Medulla oblongata (tissue), 1 donor: Measurements from ENCODE around the gene HNF4A.

Experiments
- DNase-seq: peaks from one replicate; pipeline ENCODE4 v3.0.0-alpha.2; 2015; ENCODE audit errors: extremely low spot score

The HNF4A gene

DNA sequence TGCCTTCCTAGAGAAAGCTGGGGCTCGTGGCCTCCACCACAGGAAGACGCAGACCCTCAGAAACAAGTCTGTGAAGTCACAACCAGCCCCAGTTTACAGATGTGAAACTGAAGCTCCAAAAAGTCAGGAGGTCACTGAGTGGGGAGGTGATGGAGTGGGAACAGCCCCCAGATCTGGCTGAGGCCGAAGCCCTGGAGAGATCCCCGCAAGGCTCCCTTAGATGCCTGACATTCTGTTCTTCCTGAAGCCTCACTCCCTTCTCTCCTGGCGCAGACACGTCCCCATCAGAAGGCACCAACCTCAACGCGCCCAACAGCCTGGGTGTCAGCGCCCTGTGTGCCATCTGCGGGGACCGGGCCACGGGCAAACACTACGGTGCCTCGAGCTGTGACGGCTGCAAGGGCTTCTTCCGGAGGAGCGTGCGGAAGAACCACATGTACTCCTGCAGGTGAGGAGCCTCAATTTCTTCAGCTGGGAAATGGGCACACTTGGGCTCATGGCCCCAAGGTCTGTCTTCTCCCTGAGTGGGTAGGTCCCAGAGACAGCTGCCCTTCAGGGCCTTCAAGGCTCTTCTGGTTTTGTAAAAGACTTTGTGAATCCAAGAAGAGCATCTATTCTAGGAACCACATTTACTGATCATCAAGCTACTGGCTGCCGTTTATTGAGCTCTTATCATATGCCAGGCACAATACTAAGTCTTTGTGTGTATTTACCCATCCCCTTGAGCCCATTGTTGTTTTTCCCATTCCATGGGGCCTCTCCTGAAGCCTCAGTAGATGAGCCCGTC is 50.5 kb downstream of the HNF4A start:
- DNase-seq = no peak

DNA sequence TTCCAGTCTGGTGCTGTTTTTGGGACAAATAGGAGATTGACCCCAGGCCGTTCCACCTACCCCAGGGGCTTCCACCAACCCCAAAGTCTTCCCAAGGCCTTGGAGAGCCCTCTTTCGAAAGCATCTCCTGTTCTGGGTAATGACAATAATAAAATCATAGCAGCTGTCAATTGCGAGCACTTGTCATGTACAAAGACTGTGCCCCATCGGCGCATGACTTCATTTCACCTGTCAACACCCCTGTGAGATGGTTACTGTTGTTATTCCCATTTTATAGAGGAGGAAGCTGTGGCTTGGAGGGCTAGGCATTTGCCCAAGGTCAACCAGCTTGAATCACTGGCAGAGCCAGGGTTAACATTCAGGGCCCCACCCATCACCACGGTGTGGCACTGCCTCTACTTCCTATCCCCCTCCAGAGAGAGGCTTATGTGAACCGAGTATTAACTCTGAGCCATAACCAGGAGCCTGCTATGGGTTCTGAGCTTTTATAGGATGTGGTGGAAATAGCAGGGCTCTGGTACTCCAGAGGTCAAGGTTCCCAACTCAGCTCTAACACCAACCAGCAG is 51.2 kb downstream of the HNF4A start:
- no peak for DNase-seq

DNA sequence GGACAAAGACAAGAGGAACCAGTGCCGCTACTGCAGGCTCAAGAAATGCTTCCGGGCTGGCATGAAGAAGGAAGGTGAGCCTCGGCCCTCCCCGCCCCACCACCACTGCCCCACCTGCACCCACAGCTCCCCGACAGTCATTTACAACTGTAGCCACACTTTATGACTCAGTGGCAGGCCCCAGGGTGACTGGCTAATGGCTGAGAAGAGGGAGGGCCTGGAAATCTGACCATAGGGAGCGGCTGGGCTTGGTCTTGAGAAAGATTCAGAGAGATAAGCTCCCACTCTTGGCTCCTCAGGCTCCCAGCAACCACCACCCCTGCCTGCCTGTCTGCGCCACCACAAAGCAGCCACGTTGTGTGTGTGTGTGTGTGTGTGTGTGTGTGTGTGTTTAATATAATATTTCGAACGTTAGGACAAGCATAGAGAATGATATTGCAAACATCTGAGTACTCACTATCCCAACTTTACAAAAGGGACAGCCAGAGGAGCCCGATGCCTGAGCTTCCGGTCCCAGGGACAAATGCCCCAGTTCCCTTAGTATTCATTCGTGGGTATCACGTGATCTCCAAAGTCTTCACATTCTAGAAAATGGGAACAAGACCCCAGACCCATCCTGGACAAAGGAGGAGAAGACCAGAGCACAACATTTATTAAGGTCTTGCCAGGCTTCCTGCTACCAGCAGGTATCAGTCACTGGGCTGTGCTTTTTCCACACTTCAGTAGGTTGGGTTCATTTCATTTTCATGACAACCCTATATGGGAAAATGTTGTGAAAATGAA is 52.1 kb downstream of the HNF4A start:
- DNase-seq = no peak

DNA sequence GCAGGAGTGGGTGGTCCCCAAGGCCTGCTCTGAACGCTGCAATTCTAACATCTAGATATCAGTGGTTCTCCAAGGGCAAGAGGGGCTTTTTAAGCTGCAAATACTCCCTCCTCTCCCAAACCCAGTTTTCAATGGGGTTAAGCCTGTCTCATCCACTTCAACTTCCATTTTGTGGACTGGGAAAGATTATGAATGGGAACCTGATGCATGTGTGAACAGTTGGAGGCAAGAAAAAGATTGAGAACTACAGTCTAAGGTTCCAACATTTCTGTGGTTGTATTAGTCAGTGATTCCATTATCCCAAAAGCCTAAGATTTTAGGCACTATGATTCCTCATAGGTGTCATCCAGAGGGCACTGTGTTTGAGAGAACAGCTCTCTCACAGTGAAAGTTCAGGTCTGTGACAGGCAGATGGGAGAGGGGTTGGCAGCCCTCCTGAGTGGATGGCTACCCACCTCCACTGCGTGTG is 53.7 kb downstream of the HNF4A start:
- DNase-seq = no peak

DNA sequence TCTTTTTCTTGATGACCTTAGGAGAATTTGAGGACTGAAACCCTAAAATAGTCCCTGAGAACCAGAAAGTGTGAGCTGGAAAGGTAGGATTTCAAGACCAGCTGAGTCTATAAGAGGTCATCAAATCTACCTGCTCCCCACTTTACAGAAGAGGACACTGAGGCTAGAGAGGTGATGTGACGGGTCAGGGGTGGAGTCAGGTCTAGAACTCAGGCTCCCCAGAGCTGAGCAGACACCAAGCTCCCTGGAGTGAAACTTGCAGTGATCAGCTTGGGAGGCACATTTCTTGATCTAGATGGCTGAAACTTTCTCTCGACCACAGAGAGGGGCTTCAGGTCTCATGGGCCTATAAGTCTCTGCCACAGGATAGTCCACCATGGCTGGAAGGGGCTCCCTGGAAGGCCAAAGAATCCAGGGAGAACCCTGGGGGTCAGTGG is 55.1 kb downstream of the HNF4A start:
- no peak for DNase-seq

DNA sequence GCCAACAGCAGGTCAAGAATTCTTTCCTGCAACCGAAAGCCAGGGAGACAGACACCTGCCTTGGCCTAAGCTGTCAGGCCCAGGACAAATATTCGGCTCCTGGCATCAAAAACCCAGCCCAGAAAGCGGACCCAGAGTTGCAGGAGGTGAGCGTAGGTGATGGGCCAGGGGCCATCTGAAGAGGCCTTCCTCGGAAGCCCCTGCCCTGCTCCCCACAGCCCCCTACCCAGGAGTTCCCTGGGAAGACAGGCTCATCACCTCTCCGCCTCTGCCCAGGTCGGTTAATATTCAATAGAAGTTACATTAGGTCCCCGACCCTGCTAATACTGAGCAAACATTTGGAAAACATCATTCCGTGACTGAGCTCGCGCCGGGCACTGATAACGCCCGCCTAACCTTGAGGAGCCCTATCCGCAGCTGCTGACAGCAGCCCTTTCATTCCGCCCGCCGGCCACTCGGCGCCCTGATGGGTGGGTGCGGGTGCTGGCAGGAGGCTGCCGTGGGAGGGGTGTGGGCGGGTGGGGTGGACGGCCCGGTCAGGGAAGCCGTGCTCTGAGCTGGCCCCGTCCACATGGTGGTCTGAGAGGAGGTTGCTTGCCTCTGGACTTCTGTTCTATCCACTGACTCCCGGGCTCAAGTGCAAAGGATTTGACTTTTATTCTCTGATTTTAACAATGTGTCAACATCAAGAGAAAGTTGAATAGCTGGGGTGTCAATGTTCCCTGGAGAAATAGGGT is 55.7 kb downstream of the HNF4A start:
- no peak for DNase-seq

DNA sequence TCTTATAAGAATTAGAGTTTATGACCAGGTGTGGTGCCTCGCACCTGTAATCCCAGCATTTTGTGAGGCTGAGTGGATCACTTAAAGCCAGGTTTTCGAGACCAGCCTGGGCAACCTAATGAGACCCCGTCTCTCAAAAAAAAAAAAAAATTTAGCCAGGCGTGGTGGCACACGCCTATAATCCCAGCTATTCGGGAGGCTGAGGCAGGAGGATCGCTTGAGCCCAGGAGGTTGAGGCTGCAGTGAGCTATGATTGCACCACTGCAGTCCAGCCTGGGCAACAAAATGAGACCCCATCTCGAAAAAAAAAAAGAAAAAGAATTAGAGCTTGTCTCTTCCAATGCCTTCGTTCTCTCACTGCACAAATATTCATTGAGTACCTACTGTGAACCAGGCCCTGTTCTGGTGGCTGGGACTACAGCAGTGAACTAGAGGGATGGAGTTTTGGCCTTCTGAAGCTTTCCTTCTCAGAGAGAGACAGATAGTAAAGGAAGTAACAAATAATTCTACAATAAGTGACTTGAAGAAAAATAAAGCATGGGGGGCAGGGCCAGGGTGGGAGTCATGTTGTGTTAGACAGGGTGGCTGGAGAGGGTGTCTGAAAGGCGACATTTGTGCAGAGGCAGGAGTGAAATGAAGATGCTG is 56.4 kb downstream of the HNF4A start:
- no peak for DNase-seq

DNA sequence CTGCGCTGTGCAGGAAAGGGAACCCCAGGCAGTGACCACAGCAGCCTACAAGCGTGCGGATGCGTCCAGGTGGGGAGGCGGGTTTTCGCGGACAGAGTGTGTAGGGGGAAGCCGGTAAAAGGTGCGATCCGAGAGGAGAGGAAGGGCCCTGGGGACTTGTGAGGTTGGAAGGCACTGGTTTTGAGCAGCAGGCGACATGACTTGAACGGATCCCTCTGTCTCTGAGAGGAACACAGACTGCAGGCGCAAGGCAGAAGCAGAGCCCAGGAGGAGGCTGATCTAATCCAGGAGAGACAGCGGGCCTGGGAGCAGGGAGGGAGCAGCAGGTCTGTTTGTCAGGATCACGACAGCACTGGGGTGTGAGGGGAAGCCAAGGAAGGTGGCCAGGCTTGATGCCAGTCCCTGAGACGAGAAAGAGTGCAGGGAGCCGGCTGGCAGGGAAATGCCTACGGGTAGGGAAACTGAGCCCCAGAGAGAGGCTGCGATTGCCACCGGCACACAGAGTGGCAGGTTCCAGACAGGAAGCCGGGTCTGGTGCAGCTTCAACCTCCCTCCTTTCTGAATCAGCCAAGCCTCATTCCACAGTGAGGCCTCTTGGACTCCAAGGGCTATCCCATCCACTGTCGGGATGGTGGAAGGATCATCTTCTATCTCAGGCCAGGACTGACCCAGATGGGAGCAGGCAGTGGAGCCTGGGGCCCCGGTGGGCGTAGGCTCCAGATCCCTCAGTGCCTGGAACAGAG is 57.1 kb downstream of the HNF4A start:
- no peak for DNase-seq

DNA sequence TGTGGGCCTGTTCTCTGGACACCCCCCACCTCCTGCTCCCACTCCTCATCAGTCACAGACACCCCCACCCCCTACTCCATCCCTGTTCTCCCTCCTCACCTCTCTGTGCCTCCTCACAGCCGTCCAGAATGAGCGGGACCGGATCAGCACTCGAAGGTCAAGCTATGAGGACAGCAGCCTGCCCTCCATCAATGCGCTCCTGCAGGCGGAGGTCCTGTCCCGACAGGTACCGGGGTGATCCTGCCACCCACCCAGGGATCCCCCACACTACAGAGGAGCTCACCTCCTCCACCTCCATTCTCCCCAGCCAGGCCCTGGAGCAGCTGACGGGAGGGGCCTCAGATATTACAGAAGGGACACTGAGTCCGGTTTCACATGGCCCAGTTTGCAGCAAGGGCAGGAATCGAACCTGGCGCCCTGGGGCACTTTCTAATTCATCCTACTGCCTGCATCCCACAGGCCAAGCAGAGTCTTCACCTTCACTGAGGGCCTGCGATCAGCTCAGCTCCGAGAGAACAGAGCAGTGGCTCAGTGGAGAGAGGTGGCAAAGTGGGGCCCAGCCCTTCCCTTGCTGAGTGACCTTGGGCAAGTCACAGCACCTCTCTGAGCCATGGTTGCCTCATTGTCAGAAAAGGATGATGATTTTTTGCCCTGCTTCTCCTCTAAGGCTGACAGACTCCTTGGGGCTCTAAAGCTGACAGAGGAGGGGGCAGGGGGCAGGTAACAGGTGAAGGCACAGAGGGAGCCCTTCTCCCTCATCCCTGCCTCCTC is 58.3 kb downstream of the HNF4A start:
- no peak for DNase-seq

DNA sequence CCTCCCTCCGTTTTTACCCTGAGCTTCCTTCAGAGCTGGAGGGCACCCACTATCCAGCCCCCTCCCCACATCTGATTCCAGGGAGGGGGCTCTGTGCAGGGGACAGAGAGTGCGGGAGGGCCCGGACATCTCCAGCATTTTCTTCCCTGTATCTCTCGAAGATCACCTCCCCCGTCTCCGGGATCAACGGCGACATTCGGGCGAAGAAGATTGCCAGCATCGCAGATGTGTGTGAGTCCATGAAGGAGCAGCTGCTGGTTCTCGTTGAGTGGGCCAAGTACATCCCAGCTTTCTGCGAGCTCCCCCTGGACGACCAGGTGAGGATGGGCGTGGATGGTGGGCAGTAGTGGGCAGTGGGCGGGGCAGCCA is 58.8 kb downstream of the HNF4A start:
- no peak for DNase-seq

DNA sequence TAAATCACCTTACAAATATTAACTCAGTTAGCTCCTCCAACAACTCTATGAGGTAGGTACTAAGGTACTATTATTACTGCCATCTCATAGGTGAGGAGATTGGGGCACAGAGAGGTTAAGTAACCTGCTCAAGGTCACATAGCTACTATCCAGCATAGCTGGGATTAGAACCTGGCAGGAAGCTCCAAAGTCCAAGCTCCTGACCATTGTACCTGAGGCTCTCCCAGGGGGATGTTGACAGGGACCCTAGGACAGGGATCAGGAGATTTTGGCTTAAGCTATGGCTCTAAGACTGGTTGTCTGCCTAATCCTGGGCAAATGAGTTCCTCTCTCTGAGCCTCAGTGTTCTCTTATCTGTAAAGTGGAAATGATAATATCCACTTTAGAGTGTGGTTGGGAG is 59.3 kb downstream of the HNF4A start:
- DNase-seq = no peak

DNA sequence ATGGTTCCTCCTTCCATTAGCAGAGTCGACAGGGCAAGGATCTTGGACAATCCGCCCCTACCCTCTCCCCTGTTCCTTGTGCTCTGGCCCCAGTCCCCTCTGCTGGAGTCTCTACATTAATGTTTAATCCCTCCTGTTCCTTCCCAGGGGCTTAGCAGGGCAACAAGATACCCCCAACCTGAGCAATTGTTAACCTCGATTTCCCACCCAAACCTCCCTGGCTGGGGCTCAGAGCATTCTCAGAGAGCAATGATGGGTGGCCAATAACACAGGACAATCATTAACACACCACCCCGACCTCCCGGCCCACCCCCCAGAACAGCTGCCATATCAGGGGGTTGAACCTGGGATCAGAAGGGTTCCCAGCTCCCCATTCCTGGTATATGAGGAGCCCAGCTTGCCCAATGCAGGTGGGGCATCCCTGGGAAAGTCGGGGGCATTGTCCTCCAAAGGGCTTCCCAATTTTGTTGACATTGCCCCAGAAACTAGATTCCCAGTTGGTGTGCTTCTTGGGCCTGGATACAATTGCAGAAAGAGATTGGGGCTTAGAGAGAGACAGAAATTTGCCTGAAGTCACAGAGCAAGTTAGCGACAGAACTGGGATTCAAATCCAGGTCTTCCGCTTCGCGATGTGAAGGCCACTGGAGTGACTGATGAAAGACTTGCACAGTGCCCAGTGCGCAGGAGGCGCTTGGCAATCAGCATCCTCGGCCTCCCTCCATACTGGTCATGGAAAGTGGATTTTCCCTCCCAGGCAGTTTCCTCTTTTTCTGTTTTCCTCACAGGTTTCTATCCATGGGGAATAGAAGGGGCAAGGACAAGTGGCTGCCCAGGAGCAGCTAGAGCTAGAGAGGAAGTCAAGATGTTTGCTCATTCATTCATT is 60.6 kb downstream of the HNF4A start:
- DNase-seq = no peak

DNA sequence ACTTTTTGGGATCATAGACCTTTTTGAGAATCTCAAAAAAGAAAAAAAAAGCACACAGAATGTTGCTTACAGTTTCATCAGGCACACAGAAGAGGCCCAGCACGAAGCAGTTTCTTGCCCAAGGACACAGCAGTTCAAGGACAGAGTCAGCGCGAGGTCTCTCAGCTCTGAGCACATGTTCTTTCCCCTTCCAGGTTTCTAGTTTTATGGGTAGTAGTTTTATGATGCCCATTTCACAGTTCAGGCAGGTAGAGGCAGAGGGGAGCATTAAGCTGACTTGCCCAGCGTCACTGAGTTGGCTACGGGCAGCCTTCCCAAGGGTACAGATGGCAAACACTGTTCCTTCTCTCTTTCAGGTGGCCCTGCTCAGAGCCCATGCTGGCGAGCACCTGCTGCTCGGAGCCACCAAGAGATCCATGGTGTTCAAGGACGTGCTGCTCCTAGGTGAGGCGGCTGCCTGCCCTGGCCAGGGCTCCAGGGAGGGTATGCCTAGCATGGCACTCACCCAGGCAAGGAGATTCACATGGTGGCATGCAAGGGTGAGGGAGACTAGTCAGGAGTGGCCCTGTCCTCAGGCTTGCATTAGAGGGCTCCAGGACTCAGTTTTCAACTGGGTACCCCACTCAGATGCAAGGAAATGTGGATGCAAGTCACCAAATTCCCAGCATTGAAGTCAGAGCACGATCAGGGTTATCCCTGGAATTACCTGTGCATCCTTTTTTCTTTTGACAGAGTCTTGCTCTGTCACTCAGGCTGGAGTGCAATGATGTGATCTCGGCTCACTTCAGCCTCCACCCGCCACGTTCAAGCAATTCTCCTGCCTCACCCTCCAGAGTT is 62.8 kb downstream of the HNF4A start:
- DNase-seq = no peak

DNA sequence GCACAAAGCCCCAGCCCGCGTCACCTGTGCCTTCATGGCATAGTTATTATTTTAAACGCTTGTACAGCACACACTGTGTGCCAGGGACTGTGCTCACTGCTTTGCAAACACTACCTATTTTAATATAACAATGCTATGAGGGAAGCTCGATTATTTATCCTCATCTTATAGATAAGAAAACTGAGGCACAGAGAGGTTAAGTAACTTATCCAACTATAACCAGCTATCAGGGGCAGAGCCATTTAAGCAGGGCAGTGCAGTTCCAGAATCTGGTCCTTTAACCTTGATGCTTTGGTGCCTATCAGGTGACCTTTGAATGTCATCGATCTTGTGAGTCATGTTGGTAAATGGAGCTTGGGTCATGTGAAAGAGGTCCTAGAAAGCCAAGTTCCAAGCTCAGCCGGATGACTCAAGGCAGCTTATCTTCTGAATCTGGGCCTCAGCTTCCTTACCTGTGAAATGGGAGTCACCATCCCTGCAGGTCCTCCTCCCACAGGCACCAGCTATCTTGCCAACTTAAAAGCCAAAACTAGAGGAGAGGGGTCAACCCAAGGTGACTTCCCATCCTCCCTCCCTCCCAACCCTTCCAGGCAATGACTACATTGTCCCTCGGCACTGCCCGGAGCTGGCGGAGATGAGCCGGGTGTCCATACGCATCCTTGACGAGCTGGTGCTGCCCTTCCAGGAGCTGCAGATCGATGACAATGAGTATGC is 63.8 kb downstream of the HNF4A start:
- no peak for DNase-seq

DNA sequence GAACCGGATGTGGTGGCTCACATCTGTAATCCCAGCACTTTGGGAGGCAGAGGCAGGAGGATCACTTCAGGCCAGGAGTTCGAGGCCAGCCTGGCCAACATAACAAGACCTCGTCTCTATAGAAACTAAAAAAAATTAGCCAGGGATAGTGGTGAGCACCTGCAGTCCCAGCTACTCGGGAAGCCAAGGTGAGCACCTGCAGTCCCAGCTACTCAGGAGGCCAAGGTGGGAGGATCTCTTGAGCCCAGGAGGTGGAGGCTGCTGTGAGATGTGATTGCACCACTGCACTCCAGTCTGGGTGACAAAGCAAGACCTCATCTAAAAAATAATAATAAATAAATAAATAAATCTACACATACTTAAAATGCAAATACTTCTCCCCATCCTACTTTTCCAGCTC is 65.0 kb downstream of the HNF4A start:
- no peak for DNase-seq

DNA sequence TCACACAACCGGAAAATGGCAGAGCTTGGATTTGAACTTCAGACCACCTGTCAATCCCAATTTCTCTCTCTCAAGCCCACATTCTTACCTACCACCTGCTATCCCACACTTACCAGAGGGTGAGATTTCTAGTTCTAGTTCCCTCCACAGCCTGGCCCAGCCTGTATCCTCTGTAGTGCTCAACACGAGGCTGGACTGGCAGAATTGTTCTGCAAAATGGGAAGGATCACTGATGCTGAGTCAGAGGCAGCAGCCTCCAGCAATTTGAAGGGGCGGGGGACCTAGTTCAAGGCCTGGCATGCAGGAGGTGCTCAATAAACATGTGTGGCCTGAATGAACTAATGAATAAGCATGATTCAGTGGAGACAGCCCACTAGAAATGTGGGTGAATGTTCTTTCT is 66.6 kb downstream of the HNF4A start:
- DNase-seq = no peak

DNA sequence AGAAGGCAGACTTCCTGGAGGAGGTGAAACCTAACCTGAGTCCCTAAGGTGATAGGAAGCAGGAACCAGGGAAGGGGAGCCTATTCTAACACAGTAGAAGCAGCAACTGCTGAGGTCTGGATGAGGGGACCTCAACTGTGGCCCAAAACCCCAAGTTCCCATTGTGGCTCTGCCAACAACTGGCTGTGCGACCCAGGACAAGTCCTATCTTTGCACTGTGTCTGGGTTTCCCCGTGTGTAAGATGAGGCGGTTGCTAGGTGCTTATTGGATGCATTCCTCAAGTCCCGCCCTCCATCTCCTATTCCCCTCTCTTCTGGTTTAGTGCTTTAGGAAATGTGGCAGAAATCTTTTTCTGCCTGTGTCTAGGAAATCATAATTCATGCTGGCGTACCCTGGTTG is 68.0 kb downstream of the HNF4A start:
- DNase-seq = no peak
